IMR-90 (cell line): Measurements from ENCODE around the gene MUCL3. TPM values are rescaled to one million over a fixed set of nuclear protein-coding genes. Genes with fewer than 3 reads are reported as not detected.

Source experiments
- ATAC-seq: fragments of 200-7000 bp; cut with Tn5 transposase; 2 replicates; pipeline ENCODE4 v1.9.1; 2020; ENCODE audit warnings: low read depth, mild to moderate bottlenecking, moderate library complexity
- BruUV-seq: library from RNA; stranded (reverse); fragments of 400-500 nt; replicated peaks from 2 replicates; lab custom pipeline; 2021; lab: Mats Ljungman, UMichigan
- CTCF ChIA-PET: fragments of 300-600 bp; formaldehyde crosslinking; extraction: SDS; loops from one replicate; lab custom pipeline; 2021; ENCODE audit warnings: antibody characterized with exemption; lab: Yijun Ruan, JAX
- POLR2A ChIA-PET: fragments of 300-600 bp; sonication (Branson Sonifier 250); formaldehyde crosslinking; loops from one replicate; lab custom pipeline; 2022; ENCODE audit warnings: antibody characterized with exemption; ENCODE audit not compliant: unreplicated experiment; lab: Charles Lee
- DNase-seq: peaks from one replicate; pipeline ENCODE4 v3.0.0; 2013
- H2AFZ ChIP-seq: replicated peaks from 2 replicates; pipeline ENCODE3; 2013; ENCODE audit warnings: low read length, mild to moderate bottlenecking; ENCODE audit not compliant: poor library complexity
- H2AK5ac ChIP-seq: 2 replicates; pipeline ENCODE4 v1.6.1; 2013; ENCODE audit warnings: low read depth, low read length, inconsistent platforms
- H2AK9ac ChIP-seq: replicated peaks from 2 replicates; pipeline ENCODE3; 2013; ENCODE audit warnings: mild to moderate bottlenecking, low read depth, low read length, moderate library complexity; ENCODE audit not compliant: poor library complexity
- H2BK120ac ChIP-seq: 2 replicates; pipeline ENCODE4 v1.6.1; 2013; ENCODE audit warnings: low read depth, low read length, inconsistent platforms
- H2BK15ac ChIP-seq: 3 replicates; pipeline ENCODE4 v1.6.1; 2013; ENCODE audit warnings: low read depth, low read length, inconsistent platforms
- H2BK20ac ChIP-seq: 2 replicates; pipeline ENCODE4 v1.6.1; 2013; ENCODE audit warnings: low read depth, mild to moderate bottlenecking, inconsistent platforms, low read length, moderate library complexity
- H2BK5ac ChIP-seq: 2 replicates; pipeline ENCODE4 v1.6.1; 2013; ENCODE audit warnings: mild to moderate bottlenecking, low read depth, low read length, inconsistent platforms; ENCODE audit not compliant: poor library complexity, severe bottlenecking
- H3K14ac ChIP-seq: replicated peaks from 2 replicates; pipeline ENCODE4 v1.6.1; 2013; ENCODE audit warnings: low read depth, low read length, inconsistent platforms
- H3K18ac ChIP-seq: 2 replicates; pipeline ENCODE4 v1.6.1; 2013; ENCODE audit warnings: low read depth, low read length, control low read depth
- H3K23ac ChIP-seq: 2 replicates; pipeline ENCODE4 v1.6.1; 2013; ENCODE audit warnings: low read depth, low read length, inconsistent platforms
- H3K27ac ChIP-seq: 2 replicates; pipeline ENCODE4 v1.5.1; 2013; ENCODE audit warnings: mild to moderate bottlenecking, control low read depth, low read length; ENCODE audit not compliant: insufficient read depth
- H3K27me3 ChIP-seq: 2 replicates; pipeline ENCODE4 v1.6.1; 2013; ENCODE audit warnings: low read length; ENCODE audit not compliant: control insufficient read depth, insufficient read depth
- H3K36me3 ChIP-seq: 2 replicates; pipeline ENCODE4 v1.6.1; 2013; ENCODE audit warnings: low read length, mixed read lengths; ENCODE audit not compliant: control insufficient read depth, insufficient read depth
- H3K4ac ChIP-seq: 2 replicates; pipeline ENCODE4 v1.6.1; 2013; ENCODE audit warnings: low read depth, low read length, inconsistent platforms
- H3K4me1 ChIP-seq: 2 replicates; pipeline ENCODE4 v1.6.1; 2013; ENCODE audit warnings: low read length, mixed read lengths; ENCODE audit not compliant: control insufficient read depth, insufficient read depth
- H3K4me2 ChIP-seq: 2 replicates; pipeline ENCODE4 v1.6.1; 2013; ENCODE audit warnings: low read depth, mild to moderate bottlenecking, control low read depth, low read length, moderate library complexity
- H3K4me3 ChIP-seq: 2 replicates; pipeline ENCODE4 v1.5.1; 2013; ENCODE audit warnings: low read depth, mild to moderate bottlenecking, control low read depth, low read length, moderate library complexity; ENCODE audit not compliant: insufficient read depth
- H3K56ac ChIP-seq: 2 replicates; pipeline ENCODE4 v1.6.1; 2013; ENCODE audit warnings: low read length, inconsistent platforms; ENCODE audit not compliant: insufficient read depth; ENCODE audit errors: extremely low read depth
- H3K79me1 ChIP-seq, 2 experiments: 2 replicates each; pipeline ENCODE4 v1.6.1; 2013; ENCODE audit warnings: low read length in 2 of 2, inconsistent platforms in 1 of 2, low read depth in 1 of 2
- H3K9ac ChIP-seq: 2 replicates; pipeline ENCODE4 v1.6.1; 2013; ENCODE audit warnings: low read depth, low read length, control low read depth
- H3K9me1 ChIP-seq: 2 replicates; pipeline ENCODE4 v1.6.1; 2013; ENCODE audit warnings: low read length, inconsistent platforms; ENCODE audit not compliant: insufficient read depth
- H3K9me3 ChIP-seq: 2 replicates; pipeline ENCODE4 v1.6.1; 2013; ENCODE audit warnings: low read length; ENCODE audit not compliant: control insufficient read depth, insufficient read depth
- H4K20me1 ChIP-seq: 2 replicates; pipeline ENCODE4 v1.6.1; 2013; ENCODE audit warnings: low read length, inconsistent platforms; ENCODE audit not compliant: insufficient read depth
- H4K5ac ChIP-seq: 2 replicates; pipeline ENCODE4 v1.6.1; 2013; ENCODE audit warnings: mild to moderate bottlenecking, low read depth, low read length, control low read depth
- H4K8ac ChIP-seq, 2 experiments: 2 replicates each; pipeline ENCODE4 v1.6.1; 2013; ENCODE audit warnings: low read depth in 2 of 2, low read length in 2 of 2, control low read depth in 1 of 2, inconsistent platforms in 1 of 2
- H4K91ac ChIP-seq: 2 replicates; pipeline ENCODE4 v1.6.1; 2013; ENCODE audit warnings: low read depth, low read length, inconsistent platforms; ENCODE audit not compliant: insufficient read depth
- BHLHE40 ChIP-seq: fragments of 150-350 bp; IDR thresholded peaks from 2 replicates; pipeline ENCODE4 v1.6.1; 2016; ENCODE audit warnings: mild to moderate bottlenecking, low read depth, low read length
- CEBPB ChIP-seq: IDR thresholded peaks from 2 replicates; pipeline ENCODE4 v1.6.1; 2012; ENCODE audit warnings: low read depth, low read length, improper control_type of control experiment
- CHD1 ChIP-seq: IDR thresholded peaks from 2 replicates; pipeline ENCODE4 v1.6.1; 2012; ENCODE audit warnings: low read depth, low read length, improper control_type of control experiment
- ELK1 ChIP-seq: fragments of 150-350 bp; IDR thresholded peaks from 2 replicates; pipeline ENCODE4 v1.6.1; 2016; ENCODE audit warnings: low read depth, mild to moderate bottlenecking, low read length, moderate library complexity, borderline replicate concordance
- FOS ChIP-seq: fragments of 150-350 bp; IDR thresholded peaks from 2 replicates; pipeline ENCODE4 v1.6.1; 2016; ENCODE audit warnings: low read depth, low read length
- MAFK ChIP-seq: IDR thresholded peaks from 2 replicates; pipeline ENCODE4 v1.6.1; 2012; ENCODE audit warnings: low read depth, low read length, improper control_type of control experiment
- MAZ ChIP-seq: IDR thresholded peaks from 2 replicates; pipeline ENCODE4 v1.6.1; 2012; ENCODE audit warnings: low read depth, mild to moderate bottlenecking, low read length, improper control_type of control experiment, moderate library complexity, borderline replicate concordance
- MXI1 ChIP-seq: IDR thresholded peaks from 2 replicates; pipeline ENCODE4 v1.6.1; 2012; ENCODE audit warnings: low read depth, mild to moderate bottlenecking, low read length, moderate library complexity, borderline replicate concordance
- NFE2L2 ChIP-seq: fragments of 150-350 bp; IDR thresholded peaks from 2 replicates; pipeline ENCODE4 v1.6.1; 2016; ENCODE audit warnings: low read depth, mild to moderate bottlenecking, low read length
- POLR2A ChIP-seq: IDR thresholded peaks from 2 replicates; pipeline ENCODE4 v1.6.1; 2012; ENCODE audit warnings: mild to moderate bottlenecking, low read depth, low read length
- RAD21 ChIP-seq: IDR thresholded peaks from 2 replicates; pipeline ENCODE4 v1.6.1; 2012; ENCODE audit warnings: low read length, improper control_type of control experiment
- RCOR1 ChIP-seq: IDR thresholded peaks from 2 replicates; pipeline ENCODE4 v1.6.1; 2012; ENCODE audit warnings: mild to moderate bottlenecking, low read length, improper control_type of control experiment; ENCODE audit not compliant: insufficient replicate concordance
- RFX5 ChIP-seq: IDR thresholded peaks from 2 replicates; pipeline ENCODE4 v1.8.0; 2012; ENCODE audit warnings: low read depth, mild to moderate bottlenecking, low read length, moderate library complexity
- SMC3 ChIP-seq: fragments of 150-350 bp; IDR thresholded peaks from 2 replicates; pipeline ENCODE4 v1.6.1; 2016; ENCODE audit warnings: low read depth, mild to moderate bottlenecking, antibody characterized with exemption, low read length, moderate library complexity
- USF2 ChIP-seq: fragments of 150-350 bp; IDR thresholded peaks from 2 replicates; pipeline ENCODE4 v1.6.1; 2017; ENCODE audit warnings: mild to moderate bottlenecking, antibody characterized with exemption, low read length, low read depth
- dilution Hi-C: fragments of 300-500 bp; cut with HindIII; formaldehyde crosslinking; loops from one replicate; pipeline ENCODE4 v1.14.3; 2018; ENCODE audit warnings: low sequenced_read_pairs; ENCODE audit not compliant: unreplicated experiment
- in situ Hi-C: fragments of 300-500 bp; cut with MboI; formaldehyde crosslinking; loops from 3 replicates; pipeline ENCODE4 v1.14.3; 2019; ENCODE audit warnings: low sequenced_read_pairs, inconsistent platforms, mixed read lengths
- intact Hi-C: fragments of 100-400 bp; cut with micrococcal nuclease; formaldehyde crosslinking; loops from 2 replicates; pipeline ENCODE4 v1.10.0; 2022
- polyA plus RNA-seq, 3 experiments: library from polyadenylated mRNA; depleted of rRNA; stranded (reverse); fragments of >200 nt; gene quantifications; 2 replicates each; pipeline ENCODE4 v1.2.3, GENCODE V29; 2012; ENCODE audit warnings: low replicate concordance in 1 of 3
- total RNA-seq: library from RNA; depleted of rRNA; stranded (reverse); fragments of >200 nt; gene quantifications from 2 replicates; pipeline ENCODE4 v1.2.3, GENCODE V29; 2012
- TF ChIP-seq, protein P1 (sequence below): conservative IDR thresholded peaks from 2 replicates; pipeline ENCODE4 v1.5.1; 2012; ENCODE audit warnings: mild to moderate bottlenecking, low read depth, low read length, improper control_type of control experiment

The MUCL3 gene
- total and polyA plus RNA-seq, 2 of the 4 experiments (the other 2 are of a cell fraction) = not detected

GRCh38 chr6:30901436-30901835 is 39.3 kb upstream of the MUCL3 start:
- BruUV-seq = no TSS peak
- H2BK20ac ChIP-seq = no peak overlapping the region
- peaks cover 32% of the 10 kb centered on the region for H3K36me3 ChIP-seq
- H3K4me2 ChIP-seq = no peak overlapping the region
- no peak overlapping the region for H3K4me3 ChIP-seq
- ChIA-PET POLR2A (interaction anchor here (0.6 kb wide), 1 partner anchor 13 kb away, joined by 3 read pairs; no protein-coding TSS in a partner anchor), CTCF (no interaction called here)
- intact Hi-C loops (no loop called here), in situ Hi-C loops (no loop called here), dilution Hi-C loops (no loop called here)
- H3K9me3 ChIP-seq = no peaks in the 10 kb centered on the region
- H3K27ac ChIP-seq = no peak overlapping the region
- no peak overlapping the region for H3K14ac ChIP-seq
- no peak overlapping the region for H2AK5ac ChIP-seq
- no peaks in the 10 kb centered on the region for H3K27me3 ChIP-seq
- no peak overlapping the region for H4K5ac ChIP-seq
- no peaks in the 10 kb centered on the region for H3K9me1 ChIP-seq
- H2AK9ac ChIP-seq = no peak overlapping the region
- H3K79me1 ChIP-seq = no peaks in the 10 kb centered on the region
- no peak for DNase-seq
- no peak overlapping the region for H2BK5ac ChIP-seq
- H3K23ac ChIP-seq = no peak overlapping the region
- H2BK120ac ChIP-seq = no peak overlapping the region
- H4K20me1 ChIP-seq = no peaks in the 10 kb centered on the region
- H3K4me1 ChIP-seq = no peaks in the 10 kb centered on the region
- H2BK15ac ChIP-seq = no peak overlapping the region
- no peak overlapping the region for H3K18ac ChIP-seq
- H3K56ac ChIP-seq = no peak overlapping the region
- TF ChIP-seq MXI1 = no peak
- TF ChIP-seq USF2 = no peak
- TF ChIP-seq MAZ = no peak
- TF ChIP-seq RCOR1 = no peak
- no peak for TF ChIP-seq BHLHE40
- TF ChIP-seq RAD21 = no peak
- TF ChIP-seq RFX5 = no peak
- TF ChIP-seq MAFK = no peak
- TF ChIP-seq CEBPB = no peak
- TF ChIP-seq, protein P1, sequence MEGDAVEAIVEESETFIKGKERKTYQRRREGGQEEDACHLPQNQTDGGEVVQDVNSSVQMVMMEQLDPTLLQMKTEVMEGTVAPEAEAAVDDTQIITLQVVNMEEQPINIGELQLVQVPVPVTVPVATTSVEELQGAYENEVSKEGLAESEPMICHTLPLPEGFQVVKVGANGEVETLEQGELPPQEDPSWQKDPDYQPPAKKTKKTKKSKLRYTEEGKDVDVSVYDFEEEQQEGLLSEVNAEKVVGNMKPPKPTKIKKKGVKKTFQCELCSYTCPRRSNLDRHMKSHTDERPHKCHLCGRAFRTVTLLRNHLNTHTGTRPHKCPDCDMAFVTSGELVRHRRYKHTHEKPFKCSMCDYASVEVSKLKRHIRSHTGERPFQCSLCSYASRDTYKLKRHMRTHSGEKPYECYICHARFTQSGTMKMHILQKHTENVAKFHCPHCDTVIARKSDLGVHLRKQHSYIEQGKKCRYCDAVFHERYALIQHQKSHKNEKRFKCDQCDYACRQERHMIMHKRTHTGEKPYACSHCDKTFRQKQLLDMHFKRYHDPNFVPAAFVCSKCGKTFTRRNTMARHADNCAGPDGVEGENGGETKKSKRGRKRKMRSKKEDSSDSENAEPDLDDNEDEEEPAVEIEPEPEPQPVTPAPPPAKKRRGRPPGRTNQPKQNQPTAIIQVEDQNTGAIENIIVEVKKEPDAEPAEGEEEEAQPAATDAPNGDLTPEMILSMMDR = no peak
- no peak for TF ChIP-seq POLR2A
- TF ChIP-seq CHD1 = no peak
- TF ChIP-seq NFE2L2 = no peak
- no peak for TF ChIP-seq ELK1
- TF ChIP-seq FOS = no peak
- TF ChIP-seq SMC3 = no peak
- no peak for ATAC-seq
- no peak overlapping the region for H4K91ac ChIP-seq
- H3K9ac ChIP-seq = no peak overlapping the region
- no peak overlapping the region for H4K8ac ChIP-seq
- H2AFZ ChIP-seq = no peak overlapping the region
- H3K4ac ChIP-seq = no peak overlapping the region
